SH-SY5Y (cell line): ENCODE data around the gene HAO2.

Experiments
- GATA2 ChIP-seq: IDR thresholded peaks from 2 replicates; pipeline ENCODE4 v1.6.1; 2011; ENCODE audit warnings: mild to moderate bottlenecking, low read depth, low read length
- GATA3 ChIP-seq: IDR thresholded peaks from 2 replicates; pipeline ENCODE4 v1.6.1; 2011; ENCODE audit warnings: low read depth, mild to moderate bottlenecking, low read length, moderate library complexity

DNA sequence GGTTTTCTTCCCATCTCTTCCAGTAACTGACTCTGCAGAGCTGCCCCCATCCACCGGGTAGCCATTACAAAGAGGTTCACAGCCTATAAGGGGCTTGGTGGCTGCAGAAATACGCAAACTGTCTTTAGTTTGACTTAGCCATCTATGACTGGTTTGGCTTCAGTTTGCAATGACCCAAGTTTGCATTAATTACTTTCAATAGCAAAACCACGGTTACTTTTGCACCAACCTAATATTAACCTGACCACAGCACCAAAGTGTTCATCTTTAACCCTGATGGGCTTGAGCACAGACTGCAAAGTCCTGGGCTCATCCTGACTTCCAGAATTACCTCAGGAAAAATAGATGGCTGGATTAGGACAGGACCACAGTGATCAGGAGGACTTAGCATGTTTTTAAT is 2.2 kb upstream of the HAO2 start:
- no peak for TF ChIP-seq GATA2
- TF ChIP-seq GATA3: no peak
